Measurements from ENCODE around the gene HKDC1. TPM values are rescaled to one million over a fixed set of nuclear protein-coding genes. Genes with fewer than 3 reads are reported as not detected.
"Not testable (repeated sequence)": the region's sequence is repeated elsewhere in the genome, so short reads cannot be mapped to it uniquely, and the experiment has no call there.

Gene HKDC1
- total RNA-seq, 1 donor from 2014 or later, result 1.3 TPM

DNA sequence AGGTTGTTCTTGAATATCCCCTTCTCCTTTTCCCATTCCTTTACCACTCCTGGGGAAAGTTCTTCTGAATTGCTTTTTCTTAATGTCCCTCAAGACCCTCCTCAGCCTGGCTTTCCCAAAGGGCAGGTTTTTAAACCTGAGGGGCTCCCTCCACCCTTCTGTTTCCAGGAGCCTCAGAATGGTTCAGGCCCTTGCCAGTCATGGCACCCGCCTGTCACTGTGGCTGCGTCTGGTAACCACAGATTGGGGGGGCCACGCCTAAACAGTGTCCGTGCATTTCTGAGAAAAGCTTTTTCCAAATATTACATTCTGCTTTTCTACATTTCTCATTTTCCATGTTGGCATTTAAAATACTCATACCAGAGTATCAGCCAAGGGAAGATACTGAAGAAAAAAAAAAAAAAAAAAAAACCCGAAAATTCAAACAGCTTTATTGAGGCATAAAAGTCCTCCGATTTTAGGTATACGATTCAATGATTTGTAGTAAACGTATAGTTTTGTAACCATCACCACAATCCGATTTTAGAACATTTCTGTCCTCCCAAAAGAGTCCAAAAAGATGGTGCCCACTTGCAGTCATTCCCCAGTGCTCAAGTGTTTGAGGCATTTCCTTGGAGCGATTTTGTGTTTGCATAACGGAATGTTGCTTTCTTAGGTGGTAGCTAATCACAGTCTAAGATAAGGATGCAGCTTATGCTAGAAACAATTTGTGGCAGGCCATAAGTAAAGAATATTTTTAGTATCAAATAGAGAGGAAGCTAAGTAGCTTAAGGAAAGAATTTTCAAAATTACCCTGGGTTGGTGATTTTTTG, 22.1 kb downstream of the HKDC1 start:
- intact Hi-C loops (cut with micrococcal nuclease), result no loop called here

DNA sequence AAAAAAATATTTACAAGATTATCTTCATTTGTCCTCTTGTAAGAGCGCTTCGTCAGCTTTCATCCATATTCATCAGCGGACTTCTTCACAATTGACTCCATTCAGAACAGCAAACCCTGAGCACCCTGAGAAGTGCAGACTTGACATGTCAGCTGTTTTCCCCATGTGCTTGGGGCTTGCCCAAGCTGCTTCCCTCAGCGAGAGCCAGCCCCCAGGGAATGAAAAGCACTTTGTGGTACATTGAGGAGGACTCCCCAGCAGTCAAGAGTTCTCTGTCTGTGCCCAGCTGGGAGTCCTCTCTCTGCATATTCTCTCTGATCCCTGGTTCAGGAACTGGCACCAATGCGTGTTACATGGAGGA, 22.7 kb downstream of the HKDC1 start:
- intact Hi-C loops (cut with micrococcal nuclease), result no loop called here

DNA sequence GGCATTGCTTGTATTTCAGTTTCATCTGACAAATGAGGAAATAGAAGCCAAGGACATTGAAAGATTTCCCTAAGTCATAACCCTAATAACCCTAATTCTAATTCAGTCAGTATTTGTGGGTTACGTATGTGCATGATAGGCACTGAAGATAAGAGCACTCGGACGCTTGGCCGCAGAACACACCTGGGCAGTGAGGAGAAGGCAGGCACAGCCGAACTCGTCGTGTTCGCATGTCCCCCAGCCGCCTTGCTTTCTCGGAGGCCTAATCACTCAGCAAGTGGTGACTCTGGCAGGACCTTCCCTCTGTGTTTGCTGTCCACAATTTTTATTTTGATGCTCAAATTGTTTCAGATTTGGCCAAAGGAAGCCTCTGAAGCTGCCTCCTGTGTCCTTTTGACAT, 23.7 kb downstream of the HKDC1 start:
- intact Hi-C loops (cut with micrococcal nuclease), result no loop called here

DNA sequence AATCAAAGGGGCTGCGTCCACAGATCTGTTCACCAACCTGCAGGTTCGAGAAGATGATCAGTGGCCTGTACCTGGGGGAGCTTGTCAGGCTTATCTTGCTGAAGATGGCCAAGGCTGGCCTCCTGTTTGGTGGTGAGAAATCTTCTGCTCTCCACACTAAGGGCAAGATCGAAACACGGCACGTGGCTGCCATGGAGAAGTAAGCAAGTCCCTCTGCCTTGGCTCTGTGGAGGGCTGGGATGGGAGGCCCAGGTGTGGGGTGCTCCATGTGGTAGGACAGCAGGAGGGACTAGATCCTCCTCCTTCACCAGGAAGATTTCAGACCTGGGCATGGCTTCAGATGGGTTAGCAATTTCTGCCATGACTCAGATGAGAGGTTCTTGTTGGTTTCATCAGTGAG, 25.9 kb downstream of the HKDC1 start:
- intact Hi-C loops (cut with micrococcal nuclease), result no loop called here

DNA sequence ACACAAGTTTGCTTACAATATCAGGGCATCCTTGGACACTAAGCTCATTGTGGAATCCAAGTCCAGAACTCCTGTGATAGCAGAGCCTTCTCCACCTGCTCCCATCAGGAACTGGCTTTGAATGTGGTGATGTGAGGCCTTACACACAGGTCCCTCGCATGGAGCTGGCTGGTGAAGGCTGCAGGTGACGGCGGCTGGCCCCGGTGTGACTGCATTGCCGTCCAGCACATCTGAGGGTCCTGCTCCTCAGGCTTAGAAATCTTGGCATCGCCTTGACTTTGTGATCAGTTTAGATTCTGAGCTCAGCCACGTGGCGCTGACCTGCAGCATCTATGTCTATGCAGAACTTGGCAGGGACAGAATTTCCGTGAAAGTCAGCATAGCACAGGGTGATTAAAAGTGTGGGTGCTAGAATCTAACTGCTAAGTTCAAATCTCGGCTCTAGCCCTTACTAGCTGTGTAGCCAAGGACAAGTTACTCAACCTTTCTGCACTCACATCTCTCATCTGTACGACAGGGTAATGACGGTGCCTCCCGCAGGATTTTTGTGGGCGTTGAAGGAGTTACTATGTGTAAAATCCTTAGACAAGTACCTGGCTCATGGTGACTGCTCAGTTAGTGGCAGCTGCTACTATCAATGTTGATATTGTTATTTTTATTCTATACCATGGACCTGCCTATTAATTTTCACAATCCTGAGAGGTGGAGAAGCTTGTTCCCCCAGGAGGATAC, 26.6 kb downstream of the HKDC1 start:
- intact Hi-C loops (cut with micrococcal nuclease), result no loop called here

DNA sequence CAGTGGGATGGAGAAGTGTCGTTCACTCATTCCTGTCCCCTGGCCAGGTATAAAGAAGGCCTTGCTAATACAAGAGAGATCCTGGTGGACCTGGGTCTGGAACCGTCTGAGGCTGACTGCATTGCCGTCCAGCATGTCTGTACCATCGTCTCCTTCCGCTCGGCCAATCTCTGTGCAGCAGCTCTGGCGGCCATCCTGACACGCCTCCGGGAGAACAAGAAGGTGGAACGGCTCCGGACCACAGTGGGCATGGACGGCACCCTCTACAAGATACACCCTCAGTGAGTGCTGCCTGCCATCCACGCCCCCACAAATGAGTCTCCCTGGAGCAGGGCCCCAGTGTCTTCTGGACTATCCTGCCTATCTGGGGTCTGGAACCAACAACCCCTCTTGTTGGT, 27.2 kb downstream of the HKDC1 start:
- intact Hi-C loops (cut with micrococcal nuclease), result no loop called here

DNA sequence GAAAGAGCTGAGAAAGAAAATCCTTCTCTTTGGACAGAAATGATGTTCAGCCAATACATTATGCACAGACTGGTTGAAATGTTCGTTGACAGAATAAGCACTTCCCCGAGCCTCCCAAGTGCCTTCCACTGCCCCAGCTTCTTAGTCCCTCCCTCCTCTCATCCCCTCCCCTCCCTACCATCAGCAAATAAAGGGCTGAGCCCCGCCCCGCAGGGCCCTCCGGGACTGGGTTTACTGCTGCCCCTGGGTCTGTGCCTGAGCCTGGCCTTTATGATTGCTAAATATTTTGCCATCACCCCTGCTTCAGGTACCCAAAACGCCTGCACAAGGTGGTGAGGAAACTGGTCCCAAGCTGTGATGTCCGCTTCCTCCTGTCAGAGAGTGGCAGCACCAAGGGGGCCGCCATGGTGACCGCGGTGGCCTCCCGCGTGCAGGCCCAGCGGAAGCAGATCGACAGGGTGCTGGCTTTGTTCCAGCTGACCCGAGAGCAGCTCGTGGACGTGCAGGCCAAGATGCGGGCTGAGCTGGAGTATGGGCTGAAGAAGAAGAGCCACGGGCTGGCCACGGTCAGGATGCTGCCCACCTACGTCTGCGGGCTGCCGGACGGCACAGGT, 28.1 kb downstream of the HKDC1 start:
- intact Hi-C loops (cut with micrococcal nuclease), result no loop called here

DNA sequence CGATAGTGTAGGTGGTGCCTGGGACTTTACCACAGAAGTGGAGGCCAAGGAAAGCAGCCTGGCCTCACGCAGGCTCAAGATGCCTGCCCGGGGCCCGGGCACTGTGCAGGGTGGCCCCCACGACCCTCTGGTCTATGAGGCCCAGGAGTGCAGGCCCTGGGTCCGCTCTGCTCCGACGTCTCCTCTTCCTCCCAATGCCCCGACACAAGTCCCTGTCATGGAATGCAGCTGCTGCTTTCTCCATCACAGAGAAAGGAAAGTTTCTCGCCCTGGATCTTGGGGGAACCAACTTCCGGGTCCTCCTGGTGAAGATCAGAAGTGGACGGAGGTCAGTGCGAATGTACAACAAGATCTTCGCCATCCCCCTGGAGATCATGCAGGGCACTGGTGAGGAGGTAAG, 29.9 kb downstream of the HKDC1 start:
- intact Hi-C loops (cut with micrococcal nuclease), result no loop called here

DNA sequence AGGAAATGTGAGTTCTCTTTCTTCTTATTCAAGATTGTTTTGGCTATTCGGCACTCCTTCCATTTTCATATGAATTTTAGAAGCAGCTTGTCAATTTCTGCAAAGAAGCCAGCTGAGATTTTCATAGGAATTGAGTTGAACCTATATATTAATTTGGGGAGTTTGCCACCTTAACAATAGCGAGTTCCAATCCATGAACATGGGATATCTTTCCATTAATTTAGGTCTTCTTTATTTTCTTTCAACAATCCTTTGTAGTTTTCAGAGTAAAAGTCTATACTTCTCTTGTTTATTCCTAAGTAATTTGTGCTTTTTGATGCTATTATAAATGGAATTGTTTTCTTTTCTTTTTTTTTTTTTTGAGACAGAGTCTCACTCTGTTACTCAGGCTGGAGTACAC, 31.3 kb downstream of the HKDC1 start:
- intact Hi-C loops (cut with micrococcal nuclease), result not testable (repeated sequence)

DNA sequence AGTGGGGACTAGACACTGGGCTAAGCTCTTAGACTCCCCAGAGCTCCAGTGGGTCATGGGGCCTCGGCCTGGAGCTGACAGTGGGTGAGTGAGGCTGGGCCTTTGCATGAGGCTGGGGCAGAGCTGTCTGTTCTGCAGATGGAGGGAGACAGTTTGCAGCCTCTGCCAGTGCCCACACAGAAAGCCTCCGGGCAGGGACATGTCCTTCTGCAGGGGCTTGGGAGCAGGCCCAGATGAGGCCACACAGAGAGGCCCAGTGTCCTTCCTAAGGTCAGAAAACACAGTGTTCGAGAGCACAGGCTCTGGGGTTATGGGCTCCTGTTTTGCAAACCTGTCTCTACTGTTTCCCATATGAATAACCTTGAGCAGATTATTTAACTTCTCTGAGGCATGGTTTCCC, 33.0 kb downstream of the HKDC1 start:
- intact Hi-C loops (cut with micrococcal nuclease), result no loop called here

DNA sequence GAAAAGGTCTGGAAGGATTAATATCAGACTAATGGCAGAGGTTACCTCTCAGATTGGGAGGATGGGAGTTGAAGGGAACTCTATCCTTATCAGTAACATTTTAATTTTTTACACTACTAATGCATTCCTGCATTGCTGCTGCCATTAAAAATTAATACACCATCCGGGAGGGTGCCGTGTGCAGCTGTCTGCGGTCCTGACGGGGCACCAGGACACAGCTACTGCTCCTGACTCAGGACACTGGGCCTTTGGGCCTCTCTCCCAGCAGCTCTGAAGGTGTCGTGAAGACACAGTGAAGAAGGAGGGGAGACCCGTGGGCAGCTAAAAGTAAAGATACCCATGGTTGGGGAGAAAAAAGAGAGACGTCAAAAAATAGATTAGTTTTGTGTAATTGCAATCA, 34.7 kb downstream of the HKDC1 start:
- intact Hi-C loops (cut with micrococcal nuclease), result no loop called here

DNA sequence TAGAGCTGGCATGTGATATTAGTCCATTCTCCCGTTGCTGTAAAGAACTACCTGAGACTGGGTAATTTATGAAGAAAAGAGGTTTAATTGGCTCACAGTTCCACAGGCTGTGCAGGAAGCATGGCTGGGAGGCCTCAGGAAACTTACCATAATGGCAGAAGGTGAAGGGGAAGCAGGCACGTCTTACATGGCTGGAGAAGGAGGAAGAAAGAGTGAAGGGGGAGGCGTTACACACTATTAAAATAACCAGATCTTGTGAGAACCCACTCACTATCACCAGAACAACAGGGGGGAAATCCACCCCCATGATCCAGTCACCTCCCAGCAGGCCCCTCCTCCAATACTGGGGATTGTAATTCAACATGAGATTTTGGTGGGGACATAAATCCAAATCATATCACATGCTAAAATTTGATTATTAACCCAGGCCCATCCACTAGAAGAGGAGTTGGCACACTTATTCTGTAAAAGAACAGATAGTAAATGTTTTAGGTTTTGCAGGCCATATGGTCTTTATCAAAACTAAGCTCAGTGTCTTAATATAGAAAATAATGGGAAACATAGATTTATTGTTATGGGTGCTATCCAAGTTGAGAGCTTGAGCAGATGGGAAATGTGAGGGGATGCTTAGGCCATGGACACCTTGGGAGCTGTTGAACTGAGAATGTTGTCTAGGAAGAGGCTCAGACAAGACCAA, 39.6 kb downstream of the HKDC1 start:
- intact Hi-C loops (cut with micrococcal nuclease), result no loop called here

DNA sequence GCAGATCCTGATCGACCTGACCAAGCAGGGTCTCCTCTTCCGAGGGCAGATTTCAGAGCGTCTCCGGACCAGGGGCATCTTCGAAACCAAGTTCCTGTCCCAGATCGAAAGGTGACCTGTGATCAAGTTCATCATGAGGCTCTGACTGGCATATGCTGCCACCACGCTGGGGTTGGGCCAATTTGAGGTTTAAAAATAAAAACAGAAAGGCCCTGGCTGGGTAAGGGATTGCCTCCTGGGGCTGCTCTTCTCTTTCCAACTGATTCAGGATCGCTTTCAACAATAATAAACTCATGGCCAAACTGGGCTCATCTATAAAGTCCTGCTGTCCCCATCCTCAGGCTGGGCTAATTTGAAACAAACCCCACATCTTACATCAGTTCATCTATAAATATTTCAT, 41.1 kb downstream of the HKDC1 start:
- intact Hi-C loops (cut with micrococcal nuclease), result no loop called here

DNA sequence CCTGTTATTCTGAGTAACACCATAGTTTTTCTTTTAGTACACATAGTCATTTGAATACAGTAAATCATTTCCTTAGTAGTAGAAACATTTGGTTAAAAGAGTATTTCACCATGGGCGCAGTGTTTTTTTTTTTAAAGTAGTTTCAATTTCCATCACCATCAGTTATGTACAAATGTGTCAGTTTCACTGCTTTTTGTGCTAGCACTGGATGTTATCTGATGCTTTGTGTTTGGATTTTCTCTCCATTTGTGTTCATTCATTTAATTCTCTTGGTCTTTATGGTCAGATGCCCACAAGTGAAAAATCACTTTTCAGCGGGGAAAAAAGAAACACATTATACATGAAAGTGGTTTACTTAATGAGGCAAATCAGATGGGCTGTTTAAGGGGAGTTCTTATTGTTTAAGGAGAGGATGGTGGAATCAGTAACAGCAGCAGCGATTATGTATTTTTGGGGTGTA, 42.2 kb downstream of the HKDC1 start:
- intact Hi-C loops (cut with micrococcal nuclease), result no loop called here

DNA sequence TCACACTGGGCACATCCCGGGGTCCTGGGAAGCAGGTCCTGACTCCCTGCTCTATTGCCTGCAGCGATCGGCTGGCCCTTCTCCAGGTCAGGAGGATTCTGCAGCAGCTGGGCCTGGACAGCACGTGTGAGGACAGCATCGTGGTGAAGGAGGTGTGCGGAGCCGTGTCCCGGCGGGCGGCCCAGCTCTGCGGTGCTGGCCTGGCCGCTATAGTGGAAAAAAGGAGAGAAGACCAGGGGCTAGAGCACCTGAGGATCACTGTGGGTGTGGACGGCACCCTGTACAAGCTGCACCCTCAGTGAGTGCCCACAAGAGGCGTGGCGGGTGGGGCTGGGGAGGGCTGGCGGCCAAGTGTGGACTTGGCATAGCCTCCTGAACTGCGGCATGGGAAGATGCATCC, 45.4 kb downstream of the HKDC1 start:
- intact Hi-C loops (cut with micrococcal nuclease), result no loop called here

DNA sequence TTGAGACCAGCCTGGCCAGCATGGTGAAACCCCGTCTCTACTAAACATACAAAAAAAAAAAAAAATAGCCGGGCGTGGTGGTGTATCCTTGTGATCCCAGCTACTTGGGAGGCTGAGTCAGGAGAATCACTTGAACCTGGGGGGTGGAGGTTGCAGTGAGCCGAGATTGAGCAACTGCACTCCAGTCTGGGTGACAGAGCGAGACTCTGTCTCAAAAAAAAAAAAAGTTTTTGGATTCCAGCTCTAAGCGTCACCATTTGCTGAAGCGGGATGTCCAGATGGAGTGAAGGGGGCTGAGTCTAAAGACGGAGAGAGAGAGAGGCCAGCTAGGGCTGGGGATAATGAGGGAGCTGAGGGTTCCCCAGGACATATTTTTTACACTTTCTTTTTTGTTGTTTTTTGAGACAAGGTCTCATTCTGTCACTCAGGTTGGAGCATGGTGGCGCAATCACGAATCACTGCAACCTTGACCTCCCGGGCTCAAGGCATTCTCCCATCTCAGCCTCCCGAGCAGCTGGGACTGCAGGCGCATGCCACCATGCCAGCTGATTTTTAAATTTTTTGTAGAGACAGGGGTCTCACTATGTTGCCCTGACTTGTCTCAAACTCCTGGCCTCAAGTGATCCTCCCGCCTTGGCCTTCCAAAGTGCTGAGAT, 48.8 kb downstream of the HKDC1 start:
- intact Hi-C loops (cut with micrococcal nuclease), result no loop called here

DNA sequence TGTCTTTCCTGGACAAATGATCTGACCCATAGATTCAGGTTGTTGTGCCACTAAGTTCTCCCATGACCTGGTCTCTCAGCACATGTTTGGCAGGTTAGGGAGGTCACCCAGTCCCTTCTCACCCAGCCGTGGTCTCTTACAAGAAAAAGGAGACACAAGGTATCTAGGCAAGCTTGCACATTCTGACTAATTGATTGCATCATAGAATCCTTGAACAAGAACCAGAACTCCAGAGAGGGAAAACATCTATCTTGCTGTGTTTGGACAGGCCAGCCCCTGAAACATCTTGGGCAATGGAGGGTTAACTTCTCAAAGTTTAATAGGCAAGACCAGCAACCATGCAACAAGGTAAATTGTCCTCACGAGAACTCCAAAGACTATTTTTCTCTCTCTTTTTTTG, 49.6 kb downstream of the HKDC1 start:
- intact Hi-C loops (cut with micrococcal nuclease), result no loop called here

DNA sequence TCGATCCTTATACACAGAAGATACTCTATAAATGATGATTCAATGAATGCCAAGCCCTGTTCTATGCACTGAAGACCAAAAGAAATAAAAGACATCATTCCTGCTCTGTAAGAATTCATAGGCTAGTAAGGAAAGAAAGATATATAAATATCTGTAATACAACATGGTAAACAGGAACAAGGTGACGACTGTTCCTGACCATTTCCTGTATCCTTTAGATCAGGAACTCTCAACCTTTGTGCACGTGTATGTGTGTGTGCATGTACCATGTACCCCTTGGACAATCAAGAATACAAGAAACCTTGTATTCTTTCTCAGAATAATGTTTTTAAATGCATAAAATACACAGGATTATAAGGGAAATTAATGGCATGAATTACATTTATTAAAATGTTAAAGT, 50.9 kb downstream of the HKDC1 start:
- intact Hi-C loops (cut with micrococcal nuclease), result no loop called here

DNA sequence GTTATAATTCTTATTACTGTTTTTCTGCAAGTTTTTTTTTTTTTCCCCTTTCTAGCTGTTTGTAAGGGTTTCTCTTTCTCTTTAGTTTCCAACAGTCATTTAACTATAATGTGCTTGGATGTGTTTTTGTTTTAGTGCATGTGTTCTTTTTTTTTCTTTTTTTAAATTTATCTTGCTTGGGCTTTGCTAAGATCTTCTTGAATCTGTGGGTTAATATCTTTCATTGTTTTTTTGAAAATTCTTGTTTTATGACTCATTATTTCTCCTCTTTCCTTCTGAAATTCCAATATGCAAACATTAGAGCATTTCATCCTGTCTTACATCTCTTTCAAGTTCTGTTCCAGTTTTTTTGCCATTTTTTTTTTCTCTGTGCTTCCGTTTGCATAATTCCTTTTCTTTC, 52.5 kb downstream of the HKDC1 start:
- intact Hi-C loops (cut with micrococcal nuclease), result no loop called here

DNA sequence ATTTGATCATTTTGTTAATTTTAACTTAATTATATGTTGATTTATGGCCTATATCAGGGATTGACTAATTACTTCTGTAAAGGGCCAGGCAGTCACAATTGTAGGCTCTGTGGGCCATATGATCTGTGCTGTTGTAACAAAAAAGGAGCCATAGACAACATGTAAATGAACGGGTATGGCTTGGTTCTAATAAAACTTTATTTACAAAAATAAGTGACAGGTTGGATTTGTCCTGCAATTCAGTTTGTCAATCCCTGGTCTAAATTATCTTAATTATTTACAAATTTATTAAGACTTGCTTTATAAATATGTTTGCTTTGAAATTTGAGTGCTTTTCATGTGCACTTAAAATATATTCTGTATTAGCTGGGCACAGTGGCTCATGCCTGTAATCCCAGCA, 55.3 kb downstream of the HKDC1 start:
- intact Hi-C loops (cut with micrococcal nuclease), result no loop called here

DNA sequence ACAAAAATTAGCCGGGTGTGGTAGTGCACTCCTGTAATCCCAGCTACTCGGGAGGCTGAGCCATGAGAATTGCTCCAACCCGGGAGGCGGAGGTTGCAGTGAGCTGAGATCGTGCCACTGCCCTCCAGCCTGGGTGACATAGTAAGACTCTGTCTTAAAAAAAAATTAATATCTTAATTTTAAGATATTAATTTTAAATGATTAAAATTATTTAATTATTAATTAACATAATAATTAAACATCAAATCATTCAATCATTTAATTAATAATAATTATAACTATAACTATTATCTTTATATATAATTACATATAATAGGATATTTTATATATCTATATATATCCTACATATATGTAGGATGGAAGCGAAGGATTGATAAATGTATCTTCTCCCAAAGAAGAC, 56.4 kb downstream of the HKDC1 start:
- intact Hi-C loops (cut with micrococcal nuclease), result no loop called here

All from T-helper 2 cell treated with Interferon-gamma antibody and Interleukin-4, amounts not matched to agents 100 ng/mL and 5 ng/mL, for 36 hours (primary cell).